ENCODE data around the gene ARF6.

The ARF6 gene

DNA sequence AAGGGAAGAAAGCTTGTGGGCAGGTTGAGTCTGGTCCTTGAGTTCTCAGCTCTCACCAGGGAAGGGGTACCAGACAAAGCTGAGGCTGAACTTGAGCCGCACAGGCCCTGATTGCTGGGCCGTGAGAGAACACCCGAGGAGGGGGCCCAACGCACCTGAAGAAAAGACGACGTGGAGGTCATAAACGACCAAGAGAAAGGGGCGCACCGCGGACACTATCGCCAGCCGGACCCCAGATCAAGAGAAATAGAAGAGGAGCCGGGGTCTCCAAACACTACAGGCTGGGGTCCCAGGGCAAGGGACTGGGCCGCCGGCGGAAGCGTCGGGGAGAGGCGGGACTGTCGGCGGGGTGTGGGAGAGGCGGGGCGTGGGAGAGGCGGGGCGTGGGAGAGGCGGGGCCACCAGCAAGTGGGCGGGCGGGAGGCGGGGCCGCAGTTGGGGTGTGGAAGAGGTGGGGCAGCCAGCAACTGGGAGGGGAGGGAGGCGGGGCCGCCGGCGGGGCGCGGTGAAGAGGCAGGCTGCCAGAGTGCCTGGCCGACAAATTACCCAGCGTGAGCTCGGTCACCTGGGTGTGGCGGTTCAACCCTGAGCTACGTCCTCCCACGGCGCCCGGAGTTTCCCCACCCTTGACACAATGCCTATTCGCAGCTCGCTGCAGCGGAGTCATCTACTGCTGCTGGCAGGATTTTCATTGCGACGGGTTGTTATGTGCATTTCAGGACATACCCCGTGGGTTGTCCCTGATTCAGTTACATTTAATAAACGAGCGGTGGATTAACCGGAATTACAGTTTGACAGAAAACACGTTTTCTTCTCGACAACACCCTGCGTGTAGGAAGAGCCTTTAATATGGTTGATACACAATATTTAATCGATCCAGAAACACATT is 24.8 kb upstream of the ARF6 start (continued):
- TF ChIP-seq, protein P1, sequence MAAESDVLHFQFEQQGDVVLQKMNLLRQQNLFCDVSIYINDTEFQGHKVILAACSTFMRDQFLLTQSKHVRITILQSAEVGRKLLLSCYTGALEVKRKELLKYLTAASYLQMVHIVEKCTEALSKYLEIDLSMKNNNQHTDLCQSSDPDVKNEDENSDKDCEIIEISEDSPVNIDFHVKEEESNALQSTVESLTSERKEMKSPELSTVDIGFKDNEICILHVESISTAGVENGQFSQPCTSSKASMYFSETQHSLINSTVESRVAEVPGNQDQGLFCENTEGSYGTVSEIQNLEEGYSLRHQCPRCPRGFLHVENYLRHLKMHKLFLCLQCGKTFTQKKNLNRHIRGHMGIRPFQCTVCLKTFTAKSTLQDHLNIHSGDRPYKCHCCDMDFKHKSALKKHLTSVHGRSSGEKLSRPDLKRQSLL (tag by site-specific recombination; IDR thresholded peaks at IDR 0.05), result no peak
- peak; percentile 67; the same call in 1 of the 2 replicates for TF ChIP-seq ZEB2 (tag by site-specific recombination; IDR thresholded peaks at IDR 0.05)
- TF ChIP-seq GLIS2 (tag by site-specific recombination; IDR thresholded peaks at IDR 0.05), result peak; percentile 79
- TF ChIP-seq ZNF302 (tag by site-specific recombination; IDR thresholded peaks at IDR 0.05; ENCODE audit: low read depth), result no peak
- TF ChIP-seq ZNF169 (tag by site-specific recombination; IDR thresholded peaks at IDR 0.05), result no peak
- TF ChIP-seq EGR2 (tag by site-specific recombination; IDR thresholded peaks at IDR 0.05; ENCODE audit: low read depth), result peak; percentile 34; the same call in 1 of the 2 replicates
- TF ChIP-seq ZSCAN16 (tag by site-specific recombination; IDR thresholded peaks at IDR 0.05), result no peak
- TF ChIP-seq BCL6B (tag by site-specific recombination; IDR thresholded peaks at IDR 0.05), result no peak
- TF ChIP-seq ZNF585B (tag by site-specific recombination; IDR thresholded peaks at IDR 0.05), result no peak
- TF ChIP-seq ZNF211 (tag by site-specific recombination; IDR thresholded peaks at IDR 0.05; ENCODE audit: low read depth), result no peak
- no peak for TF ChIP-seq ZNF114 (tag by site-specific recombination; IDR thresholded peaks at IDR 0.05)
- TF ChIP-seq ZNF785 (tag by site-specific recombination; IDR thresholded peaks at IDR 0.05), result no peak
- peak; percentile 47; the same call in 1 of the 2 replicates for TF ChIP-seq WT1 (tag by site-specific recombination; IDR thresholded peaks at IDR 0.05)
- TF ChIP-seq GLIS1 (tag by site-specific recombination; IDR thresholded peaks at IDR 0.05), result peak; percentile 51
- TF ChIP-seq ZNF280D (tag by site-specific recombination; IDR thresholded peaks at IDR 0.05), result no peak
- no peak for TF ChIP-seq ZNF354C (tag by site-specific recombination; IDR thresholded peaks at IDR 0.05; ENCODE audit: borderline replicate concordance, low read depth)
- TF ChIP-seq ZNF843 (tag by site-specific recombination; IDR thresholded peaks at IDR 0.05), result 0 out of 2 replicates have a peak, but pooled peaks have one; percentile 37
- TF ChIP-seq SP3 (tag by site-specific recombination; IDR thresholded peaks at IDR 0.05), result peak; percentile 89
- peak; percentile 79 for TF ChIP-seq SP2 (tag by site-specific recombination; IDR thresholded peaks at IDR 0.05)
- peak; percentile 19; the same call in 1 of the 2 replicates for TF ChIP-seq ZSCAN30 (tag by site-specific recombination; IDR thresholded peaks at IDR 0.05)
- TF ChIP-seq ZFHX2 (tag by site-specific recombination; conservative IDR thresholded peaks at IDR 0.05), result peak; percentile 74
- TF ChIP-seq, protein P2, sequence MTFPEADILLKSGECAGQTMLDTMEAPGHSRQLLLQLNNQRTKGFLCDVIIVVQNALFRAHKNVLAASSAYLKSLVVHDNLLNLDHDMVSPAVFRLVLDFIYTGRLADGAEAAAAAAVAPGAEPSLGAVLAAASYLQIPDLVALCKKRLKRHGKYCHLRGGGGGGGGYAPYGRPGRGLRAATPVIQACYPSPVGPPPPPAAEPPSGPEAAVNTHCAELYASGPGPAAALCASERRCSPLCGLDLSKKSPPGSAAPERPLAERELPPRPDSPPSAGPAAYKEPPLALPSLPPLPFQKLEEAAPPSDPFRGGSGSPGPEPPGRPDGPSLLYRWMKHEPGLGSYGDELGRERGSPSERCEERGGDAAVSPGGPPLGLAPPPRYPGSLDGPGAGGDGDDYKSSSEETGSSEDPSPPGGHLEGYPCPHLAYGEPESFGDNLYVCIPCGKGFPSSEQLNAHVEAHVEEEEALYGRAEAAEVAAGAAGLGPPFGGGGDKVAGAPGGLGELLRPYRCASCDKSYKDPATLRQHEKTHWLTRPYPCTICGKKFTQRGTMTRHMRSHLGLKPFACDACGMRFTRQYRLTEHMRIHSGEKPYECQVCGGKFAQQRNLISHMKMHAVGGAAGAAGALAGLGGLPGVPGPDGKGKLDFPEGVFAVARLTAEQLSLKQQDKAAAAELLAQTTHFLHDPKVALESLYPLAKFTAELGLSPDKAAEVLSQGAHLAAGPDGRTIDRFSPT (tag by site-specific recombination; IDR thresholded peaks at IDR 0.05), result peak; percentile 56; the same call in 1 of the 2 replicates
- TF ChIP-seq TRIM28 (IDR thresholded peaks at IDR 0.05; ENCODE audit: borderline replicate concordance, low read length), result peak; percentile 55; the same call in 1 of the 2 replicates
- TF ChIP-seq ZNF548 (tag by site-specific recombination; IDR thresholded peaks at IDR 0.05), result no peak
- no peak for TF ChIP-seq ZNF658 (tag by site-specific recombination; IDR thresholded peaks at IDR 0.05)
- TF ChIP-seq ZNF670 (tag by site-specific recombination; IDR thresholded peaks at IDR 0.05; ENCODE audit: low read depth), result no peak
